ENCODE measurements around the gene LRRC74A. TPM values are rescaled to one million over a fixed set of nuclear protein-coding genes. Genes with fewer than 3 reads are reported as not detected.
A peak's percentile ranks its signal among the peaks of the same experiment; 100 is the strongest.

The LRRC74A gene
- polyA plus RNA-seq, 1 donor (not counting 4 experiments of a cell fraction or from before 2014, with no cell fraction given), result not detected

- FAIRE-seq (peak; percentile 44), DNase-seq (ENCODE audit: low read depth, low spot score) (no peak)
- Histone ChIP-seq H3K4me2 (ENCODE audit: control insufficient read depth, extremely low read depth, insufficient read depth, low read depth, low read length) (no peak overlapping the region), H3K27me3 (ENCODE audit: control insufficient read depth, extremely low read depth, insufficient read depth, low read length) (no peaks in the 10 kb centered on the region), H3K9me3 (ENCODE audit: control insufficient read depth, low read depth, low read length) (no peaks in the 10 kb centered on the region), H3K4me1 (ENCODE audit: control insufficient read depth, extremely low read depth, insufficient read depth, low read length) (peaks cover 7% of the 10 kb centered on the region), H3K9ac (ENCODE audit: control insufficient read depth, extremely low read depth, insufficient read depth, low read length) (no peak overlapping the region), H3K79me2 (ENCODE audit: control insufficient read depth, insufficient read depth, low read length) (no peaks in the 10 kb centered on the region), H3K27ac (ENCODE audit: control insufficient read depth, insufficient read depth, low read length) (no peak overlapping the region), H4K20me1 (ENCODE audit: control insufficient read depth, extremely low read depth, insufficient read depth, low read length) (no peaks in the 10 kb centered on the region), H3K4me3 (ENCODE audit: control insufficient read depth in 2 of 3, extremely low read depth in 1 of 3, insufficient read depth in 2 of 3, low read depth in 1 of 3, low read length in 3 of 3) (no peak overlapping the region), H3K36me3 (ENCODE audit: control insufficient read depth in 2 of 2, extremely low read depth in 1 of 2, insufficient read depth in 2 of 2, low read length in 2 of 2) (peaks cover 20 to 23% of the 10 kb centered on the region in 2 experiments), H2AFZ (ENCODE audit: control insufficient read depth, low read length) (no peak overlapping the region), H3K9me1 (ENCODE audit: control insufficient read depth, extremely low read depth, insufficient read depth, low read length) (no peaks in the 10 kb centered on the region)
- TF ChIP-seq EZH2 (IDR thresholded peaks at IDR 0.05; ENCODE audit: low read length), result no peak
- TF ChIP-seq, protein P1, sequence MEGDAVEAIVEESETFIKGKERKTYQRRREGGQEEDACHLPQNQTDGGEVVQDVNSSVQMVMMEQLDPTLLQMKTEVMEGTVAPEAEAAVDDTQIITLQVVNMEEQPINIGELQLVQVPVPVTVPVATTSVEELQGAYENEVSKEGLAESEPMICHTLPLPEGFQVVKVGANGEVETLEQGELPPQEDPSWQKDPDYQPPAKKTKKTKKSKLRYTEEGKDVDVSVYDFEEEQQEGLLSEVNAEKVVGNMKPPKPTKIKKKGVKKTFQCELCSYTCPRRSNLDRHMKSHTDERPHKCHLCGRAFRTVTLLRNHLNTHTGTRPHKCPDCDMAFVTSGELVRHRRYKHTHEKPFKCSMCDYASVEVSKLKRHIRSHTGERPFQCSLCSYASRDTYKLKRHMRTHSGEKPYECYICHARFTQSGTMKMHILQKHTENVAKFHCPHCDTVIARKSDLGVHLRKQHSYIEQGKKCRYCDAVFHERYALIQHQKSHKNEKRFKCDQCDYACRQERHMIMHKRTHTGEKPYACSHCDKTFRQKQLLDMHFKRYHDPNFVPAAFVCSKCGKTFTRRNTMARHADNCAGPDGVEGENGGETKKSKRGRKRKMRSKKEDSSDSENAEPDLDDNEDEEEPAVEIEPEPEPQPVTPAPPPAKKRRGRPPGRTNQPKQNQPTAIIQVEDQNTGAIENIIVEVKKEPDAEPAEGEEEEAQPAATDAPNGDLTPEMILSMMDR (optimal IDR thresholded peaks at IDR 0.05 in 1 of 3, IDR thresholded peaks at IDR 0.05 in 1 of 3, conservative IDR thresholded peaks at IDR 0.05 in 1 of 3; ENCODE audit: extremely low read depth in 1 of 3, insufficient read depth in 2 of 3, low read length in 3 of 3), result peak; percentile 63 to 71 (median 70)
- dilution Hi-C loops (cut with MboI; ENCODE audit: extremely low pct_ligation_motif_present, low sequenced_read_pairs), result no loop called here
Measured at GRCh38 chr14:76784881-76785280, 41.3 kb upstream of the LRRC74A start.

DNA sequence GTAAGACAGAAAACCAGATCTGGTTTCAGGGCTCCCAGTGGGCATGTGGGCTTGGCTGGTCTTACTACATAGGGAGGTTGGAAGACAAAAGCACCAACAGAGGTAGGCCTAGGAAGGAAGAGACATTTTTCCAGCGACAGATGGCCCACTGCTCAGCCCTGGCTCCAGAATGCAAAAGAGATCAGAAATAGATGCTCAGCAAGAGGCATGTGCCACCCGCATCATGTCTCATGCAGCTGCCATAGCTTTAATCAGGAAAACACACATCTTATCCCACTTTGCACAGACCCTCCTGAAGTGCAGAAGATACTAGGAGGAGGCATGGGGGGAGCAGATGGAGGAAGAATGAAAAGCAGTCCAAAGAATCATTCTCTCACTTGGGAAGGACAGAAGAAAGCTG is 39.6 kb upstream of the LRRC74A start:
- H3K36me3 ChIP-seq (ENCODE audit: control insufficient read depth in 2 of 2, extremely low read depth in 1 of 2, insufficient read depth in 2 of 2, low read length in 2 of 2), result peaks cover 21 to 31% of the 10 kb centered on the region in 2 experiments
- no peak for TF ChIP-seq EZH2 (IDR thresholded peaks at IDR 0.05; ENCODE audit: low read length)
- H3K4me2 ChIP-seq (ENCODE audit: control insufficient read depth, extremely low read depth, insufficient read depth, low read depth, low read length), result no peak overlapping the region
- H3K79me2 ChIP-seq (ENCODE audit: control insufficient read depth, insufficient read depth, low read length), result no peaks in the 10 kb centered on the region
- no peak overlapping the region for H3K9ac ChIP-seq (ENCODE audit: control insufficient read depth, extremely low read depth, insufficient read depth, low read length)
- dilution Hi-C loops (cut with MboI; ENCODE audit: extremely low pct_ligation_motif_present, low sequenced_read_pairs), result no loop called here
- H2AFZ ChIP-seq (ENCODE audit: control insufficient read depth, low read length), result no peak overlapping the region
- H3K9me1 ChIP-seq (ENCODE audit: control insufficient read depth, extremely low read depth, insufficient read depth, low read length), result no peaks in the 10 kb centered on the region
- no peaks in the 10 kb centered on the region for H4K20me1 ChIP-seq (ENCODE audit: control insufficient read depth, extremely low read depth, insufficient read depth, low read length)
- no peak overlapping the region for H3K4me3 ChIP-seq (ENCODE audit: control insufficient read depth in 2 of 3, extremely low read depth in 1 of 3, insufficient read depth in 2 of 3, low read depth in 1 of 3, low read length in 3 of 3)
- peaks cover 3% of the 10 kb centered on the region for H3K4me1 ChIP-seq (ENCODE audit: control insufficient read depth, extremely low read depth, insufficient read depth, low read length)
- no peaks in the 10 kb centered on the region for H3K27me3 ChIP-seq (ENCODE audit: control insufficient read depth, extremely low read depth, insufficient read depth, low read length)
- no peaks in the 10 kb centered on the region for H3K9me3 ChIP-seq (ENCODE audit: control insufficient read depth, low read depth, low read length)
- DNase-seq (ENCODE audit: low read depth, low spot score), result no peak
- no peak for FAIRE-seq
- H3K27ac ChIP-seq (ENCODE audit: control insufficient read depth, insufficient read depth, low read length), result no peak overlapping the region

DNA sequence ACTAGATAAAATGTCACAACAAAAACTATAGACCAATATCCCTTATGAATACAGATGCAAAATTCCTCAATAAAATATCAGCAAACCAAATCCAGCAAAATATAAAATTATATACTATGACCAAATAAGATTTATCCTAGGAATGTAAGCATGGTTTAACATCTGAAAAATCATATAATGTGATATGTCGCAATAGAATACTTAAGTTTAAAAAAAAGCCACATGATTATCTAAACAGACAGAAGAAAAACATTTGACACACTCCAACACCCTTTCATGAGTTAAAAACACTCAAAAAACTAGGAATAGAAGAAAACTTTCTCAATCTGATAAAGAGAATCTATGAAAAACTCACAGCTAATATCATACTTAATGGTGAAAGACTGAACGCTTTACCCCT is 33.8 kb upstream of the LRRC74A start:
- peaks cover 16 to 28% of the 10 kb centered on the region in 2 experiments for H3K36me3 ChIP-seq (ENCODE audit: control insufficient read depth in 2 of 2, extremely low read depth in 1 of 2, insufficient read depth in 2 of 2, low read length in 2 of 2)
- no peaks in the 10 kb centered on the region for H3K9me3 ChIP-seq (ENCODE audit: control insufficient read depth, low read depth, low read length)
- H3K27ac ChIP-seq (ENCODE audit: control insufficient read depth, insufficient read depth, low read length), result no peak overlapping the region
- TF ChIP-seq, protein P1 (optimal IDR thresholded peaks at IDR 0.05 in 1 of 3, IDR thresholded peaks at IDR 0.05 in 1 of 3, conservative IDR thresholded peaks at IDR 0.05 in 1 of 3; ENCODE audit: extremely low read depth in 1 of 3, insufficient read depth in 2 of 3, low read length in 3 of 3), result no peak
- no peaks in the 10 kb centered on the region for H3K27me3 ChIP-seq (ENCODE audit: control insufficient read depth, extremely low read depth, insufficient read depth, low read length)
- FAIRE-seq, result no peak
- no peak overlapping the region for H3K9ac ChIP-seq (ENCODE audit: control insufficient read depth, extremely low read depth, insufficient read depth, low read length)
- no peaks in the 10 kb centered on the region for H3K4me1 ChIP-seq (ENCODE audit: control insufficient read depth, extremely low read depth, insufficient read depth, low read length)
- no peaks in the 10 kb centered on the region for H3K79me2 ChIP-seq (ENCODE audit: control insufficient read depth, insufficient read depth, low read length)
- H3K4me2 ChIP-seq (ENCODE audit: control insufficient read depth, extremely low read depth, insufficient read depth, low read depth, low read length), result no peak overlapping the region
- H3K4me3 ChIP-seq (ENCODE audit: control insufficient read depth in 2 of 3, extremely low read depth in 1 of 3, insufficient read depth in 2 of 3, low read depth in 1 of 3, low read length in 3 of 3), result no peak overlapping the region
- no peaks in the 10 kb centered on the region for H3K9me1 ChIP-seq (ENCODE audit: control insufficient read depth, extremely low read depth, insufficient read depth, low read length)
- dilution Hi-C loops (cut with MboI; ENCODE audit: extremely low pct_ligation_motif_present, low sequenced_read_pairs), result no loop called here
- H4K20me1 ChIP-seq (ENCODE audit: control insufficient read depth, extremely low read depth, insufficient read depth, low read length), result no peaks in the 10 kb centered on the region
- no peak overlapping the region for H2AFZ ChIP-seq (ENCODE audit: control insufficient read depth, low read length)
- DNase-seq (ENCODE audit: low read depth, low spot score), result no peak

Data from keratinocyte (primary cell).